ENCODE data around the gene ANKRD13A.

Gene ANKRD13A

DNA sequence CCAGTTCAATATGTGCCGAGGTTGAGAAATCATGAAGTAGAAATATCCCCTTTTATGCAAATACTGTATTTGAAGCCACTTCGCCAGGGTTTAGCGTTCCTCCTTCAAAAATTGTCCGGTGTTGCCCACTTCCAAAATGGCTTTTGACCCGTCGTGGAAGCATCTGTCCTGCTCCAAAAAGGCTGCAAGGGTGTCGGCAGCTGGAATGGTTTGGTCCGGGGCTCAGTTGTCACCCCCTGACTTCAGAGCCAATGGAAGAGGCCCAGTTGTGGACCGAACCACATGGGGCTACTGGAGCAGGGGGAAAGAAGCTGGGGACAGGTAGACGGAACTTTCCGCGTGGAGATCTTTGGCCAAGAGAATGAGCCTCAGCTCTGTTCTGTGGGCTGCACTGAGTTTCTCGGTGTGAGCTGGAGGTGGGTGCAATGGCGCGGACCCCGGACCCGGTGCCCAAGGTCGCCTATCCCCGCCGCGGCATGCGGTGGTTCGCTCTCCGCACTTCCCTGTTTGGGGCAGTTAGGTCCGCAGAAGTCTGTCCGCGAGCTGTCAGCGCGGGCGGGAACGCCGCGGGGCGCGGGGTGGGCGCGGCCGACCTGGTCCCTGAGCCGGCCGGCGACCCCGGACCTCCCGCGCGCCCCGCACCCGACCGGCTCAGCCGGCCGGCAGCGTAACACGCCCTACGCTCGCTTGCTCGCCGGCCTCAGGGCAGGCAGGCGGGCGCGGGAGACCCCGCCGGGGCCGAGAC, at the start of gene ANKRD13A:
TSS of gene ANKRD13A (plus strand) at position 527 of the 745 bp plus-strand sequence. CDS start 259 bp downstream, outside the sequence.
- DNase-seq: peak; percentile 66 to 78 (median 74)

DNA sequence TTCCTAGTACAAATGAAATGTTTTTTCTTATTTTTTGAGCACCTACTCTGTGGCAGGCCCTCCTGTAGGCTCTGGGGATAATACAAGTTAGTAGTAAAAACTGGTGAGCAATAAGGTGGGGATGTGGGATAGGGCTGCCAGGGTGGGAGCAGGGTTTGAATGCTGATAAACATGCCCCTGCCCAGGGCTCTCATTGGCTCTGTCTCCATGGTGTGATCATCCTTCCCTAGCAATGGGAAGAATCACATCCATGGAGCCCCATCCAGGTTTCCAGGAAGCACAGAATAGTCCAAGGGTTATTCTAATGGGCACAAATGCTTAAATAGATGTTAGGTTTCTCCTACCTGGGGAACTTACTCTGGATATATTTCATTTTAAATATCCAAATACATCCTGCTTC, 48.6 kb upstream of the ANKRD13A start:
- no peak for DNase-seq

DNA sequence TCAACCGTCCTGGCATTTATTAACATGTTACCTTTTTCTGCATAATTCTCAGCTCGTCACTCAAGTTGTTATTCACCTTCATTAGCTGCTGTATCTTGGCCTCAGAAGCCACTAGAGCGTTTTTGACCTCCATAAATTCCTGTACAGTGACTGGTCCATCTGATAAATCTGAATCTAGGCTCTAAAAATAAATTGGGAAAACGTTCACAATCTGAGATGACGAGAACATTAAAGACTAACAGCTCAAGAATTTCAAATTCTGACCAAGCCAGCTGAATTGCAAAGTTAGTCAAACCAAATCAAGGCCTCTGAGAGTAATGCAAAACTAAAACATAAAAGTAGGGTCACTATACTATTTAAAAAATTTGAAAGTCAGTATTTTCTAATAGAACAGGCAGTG, 48.1 kb upstream of the ANKRD13A start:
- DNase-seq: no peak

DNA sequence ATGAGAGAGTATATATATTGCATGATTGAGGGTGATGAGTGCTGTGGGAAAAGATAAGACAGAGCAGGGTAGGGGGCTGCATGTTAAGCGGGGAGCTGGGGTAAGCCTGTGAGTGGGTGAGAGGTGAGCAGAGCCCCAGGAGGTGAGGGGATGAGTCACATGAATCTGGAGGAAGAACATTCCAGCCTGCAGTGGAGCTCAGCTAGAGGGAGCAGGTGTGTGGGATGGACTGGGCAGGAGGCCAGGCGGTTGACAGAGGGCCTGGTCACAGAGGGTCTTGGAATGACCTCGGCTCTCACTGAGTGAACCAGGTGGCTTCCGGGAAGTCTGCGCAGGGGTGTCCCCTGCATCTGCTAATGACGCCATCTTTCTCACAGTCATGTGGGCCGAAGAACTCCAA, 47.5 kb upstream of the ANKRD13A start:
- no peak for DNase-seq

DNA sequence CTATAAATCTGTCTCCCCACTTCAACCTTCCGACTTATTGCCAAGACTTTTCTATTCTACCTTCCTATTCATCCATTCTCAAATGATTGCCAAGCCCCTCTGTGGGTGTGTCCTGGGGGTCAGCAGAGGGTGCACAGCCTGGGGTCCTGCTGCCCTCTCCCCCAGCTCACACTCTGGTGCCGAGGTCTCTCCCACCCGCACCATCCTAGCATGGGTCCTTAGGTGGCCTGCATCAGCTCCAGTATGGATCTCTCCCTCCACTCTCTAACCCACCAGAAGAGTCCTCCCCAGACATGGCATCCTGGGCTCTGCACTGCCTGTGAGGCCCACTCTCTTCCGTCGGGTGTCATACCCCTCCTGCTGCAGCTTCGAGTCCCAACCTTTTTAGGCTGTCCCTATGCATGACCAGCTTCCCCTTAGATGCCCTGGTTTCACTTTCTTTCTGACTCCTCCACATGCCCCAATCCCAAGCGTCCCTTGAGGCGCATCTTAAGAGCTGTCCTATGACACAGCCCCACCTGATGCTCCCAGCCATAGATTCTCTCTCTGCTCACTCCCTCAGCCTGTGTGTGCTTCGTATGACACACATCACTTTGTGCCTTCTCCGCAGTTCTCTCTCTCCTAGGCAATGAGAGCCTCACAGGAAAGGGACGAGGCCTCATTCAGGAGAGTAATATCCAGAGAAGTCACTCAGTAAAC, 46.9 kb upstream of the ANKRD13A start:
- no peak for DNase-seq

DNA sequence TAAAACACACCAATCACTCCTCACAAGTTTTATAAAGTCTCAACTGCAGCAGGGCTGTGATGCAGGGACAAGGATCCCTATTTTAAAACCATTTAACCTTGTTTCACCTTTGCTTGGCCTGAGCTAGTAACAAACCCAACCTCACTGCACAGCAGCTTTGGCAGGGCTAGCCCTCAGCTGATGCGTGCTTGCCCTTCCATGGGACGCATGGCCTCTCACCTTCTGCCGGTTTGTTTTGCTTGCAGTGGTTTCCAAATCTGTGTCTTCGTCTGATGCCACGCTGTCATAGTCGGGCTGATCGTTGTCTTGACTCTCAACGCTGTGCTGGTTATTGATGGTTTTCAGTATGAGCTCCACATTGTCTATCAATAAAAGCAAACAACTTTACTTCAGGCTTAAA, 46.4 kb upstream of the ANKRD13A start:
- no peak for DNase-seq

DNA sequence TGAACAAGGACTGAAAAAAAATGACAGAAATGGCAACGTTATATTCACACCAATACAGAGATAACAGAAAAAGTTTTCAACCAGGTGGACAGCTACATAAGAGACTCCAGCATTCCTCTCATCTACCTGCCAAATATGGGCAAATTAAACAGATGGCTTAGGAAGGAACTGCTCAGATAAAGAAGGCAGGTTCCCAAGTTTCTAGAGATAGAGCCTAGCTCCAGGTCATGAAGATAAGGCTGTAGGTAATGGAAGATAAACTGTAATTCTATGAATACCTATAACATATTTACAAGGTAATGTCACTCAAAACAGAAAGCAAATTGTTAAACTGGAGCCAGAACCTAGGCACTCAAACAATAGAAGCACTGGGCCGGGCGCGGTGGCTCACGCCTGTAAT, 45.6 kb upstream of the ANKRD13A start:
- no peak for DNase-seq

DNA sequence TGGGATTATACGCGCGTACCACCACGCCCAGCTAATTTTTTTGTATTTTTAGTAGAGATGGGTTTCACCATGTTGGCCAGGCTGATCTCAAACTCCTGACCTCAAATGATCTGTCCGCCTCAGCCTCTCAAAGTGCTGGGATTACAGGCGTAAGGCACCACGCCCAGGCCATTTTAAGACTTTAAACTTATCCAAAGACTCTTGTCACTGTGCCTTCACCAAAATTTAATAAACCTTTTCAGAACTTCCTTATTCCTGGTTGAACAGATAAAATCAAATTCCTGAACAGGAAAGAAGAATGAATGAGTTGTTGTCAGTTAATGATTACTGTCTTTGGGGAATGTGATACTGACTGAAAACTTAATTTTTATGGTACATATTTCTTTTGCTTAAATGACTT, 40.9 kb upstream of the ANKRD13A start:
- DNase-seq: no peak

DNA sequence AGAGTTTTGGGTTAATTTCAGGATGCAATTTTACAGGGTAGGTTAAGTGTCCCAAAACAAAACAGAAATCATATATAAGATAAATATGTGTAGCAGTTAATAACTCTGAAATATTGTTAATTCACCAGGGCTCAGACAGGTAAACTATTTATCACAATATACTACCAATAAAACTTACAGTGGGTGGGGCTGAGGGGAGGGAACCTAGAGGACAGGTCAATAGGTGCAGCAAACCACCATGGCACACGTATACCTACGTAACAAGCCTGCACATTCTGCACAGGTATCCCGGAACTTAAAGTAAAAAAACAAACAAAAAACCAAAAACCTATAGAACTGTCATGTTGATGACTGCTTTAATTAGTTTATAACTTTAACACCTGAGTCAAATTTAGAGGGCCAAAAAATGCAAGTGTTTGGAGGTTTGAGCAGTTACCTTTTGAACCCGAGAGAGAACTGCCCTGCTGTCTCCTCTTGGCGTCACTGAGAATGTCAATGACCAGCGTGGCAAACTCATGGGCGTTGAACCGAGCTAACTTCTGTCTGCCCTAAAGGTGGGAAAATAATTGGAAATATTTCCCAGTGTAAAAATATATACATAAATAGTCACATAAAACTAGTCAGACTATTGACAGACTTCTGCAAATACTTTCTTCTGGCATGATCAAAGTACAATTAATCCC, 39.7 kb upstream of the ANKRD13A start:
- DNase-seq: no peak

DNA sequence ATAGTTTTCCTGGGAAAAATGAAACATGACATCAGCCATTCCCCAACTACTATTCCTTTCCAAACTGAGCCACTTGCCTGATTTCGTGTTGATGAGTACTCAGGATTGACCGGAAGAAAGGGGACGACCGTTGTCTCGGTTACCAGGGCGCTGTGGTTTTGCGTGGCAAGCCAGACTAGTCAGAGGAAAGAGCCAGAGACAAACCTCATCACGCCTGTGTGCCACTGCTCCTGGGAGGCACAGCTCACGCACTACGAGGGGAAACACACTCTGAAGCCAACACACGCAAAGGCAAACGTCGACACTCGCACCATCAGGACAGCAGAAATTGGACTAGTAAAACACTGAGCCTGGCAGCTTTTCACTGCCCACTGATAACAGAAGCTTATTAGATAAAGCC, 38.0 kb upstream of the ANKRD13A start:
- DNase-seq: no peak

DNA sequence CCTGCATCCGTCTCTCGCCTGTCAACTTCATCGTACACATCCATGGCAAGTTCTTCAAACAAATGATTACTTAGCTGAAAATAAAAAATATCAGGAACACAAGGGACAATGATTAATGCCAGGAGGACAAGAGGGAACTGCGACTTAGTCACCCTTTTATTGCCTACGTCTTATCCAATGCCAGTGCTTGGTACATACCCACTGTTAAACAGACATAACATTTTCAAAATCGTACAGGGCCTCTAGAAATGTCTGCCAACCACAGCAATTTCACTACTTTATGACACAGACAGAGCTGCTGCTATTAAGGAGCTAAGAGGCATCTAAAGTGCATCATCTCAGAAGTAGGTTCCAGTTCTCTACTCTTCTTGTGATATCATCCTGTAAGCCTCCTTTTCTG, 37.6 kb upstream of the ANKRD13A start:
- no peak for DNase-seq

DNA sequence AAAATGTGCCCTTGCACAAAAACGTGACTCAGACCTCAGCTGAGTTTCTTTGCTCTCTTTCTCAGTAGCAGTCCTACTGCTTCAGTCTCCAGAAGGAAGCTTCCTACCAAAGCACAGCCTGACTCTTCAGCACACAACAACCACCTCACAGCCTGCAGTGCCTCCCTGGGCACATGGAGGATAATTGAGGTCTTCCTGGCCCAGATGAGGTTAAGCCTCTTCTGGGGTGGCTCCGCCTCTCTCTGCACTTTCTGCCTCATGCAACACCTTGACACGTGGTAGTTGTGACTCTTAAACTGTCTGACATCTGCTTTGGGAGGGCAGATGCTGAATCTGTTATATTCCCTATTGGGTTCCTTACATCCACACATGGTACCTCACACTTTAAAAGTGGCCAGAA, 36.8 kb upstream of the ANKRD13A start:
- no peak for DNase-seq

DNA sequence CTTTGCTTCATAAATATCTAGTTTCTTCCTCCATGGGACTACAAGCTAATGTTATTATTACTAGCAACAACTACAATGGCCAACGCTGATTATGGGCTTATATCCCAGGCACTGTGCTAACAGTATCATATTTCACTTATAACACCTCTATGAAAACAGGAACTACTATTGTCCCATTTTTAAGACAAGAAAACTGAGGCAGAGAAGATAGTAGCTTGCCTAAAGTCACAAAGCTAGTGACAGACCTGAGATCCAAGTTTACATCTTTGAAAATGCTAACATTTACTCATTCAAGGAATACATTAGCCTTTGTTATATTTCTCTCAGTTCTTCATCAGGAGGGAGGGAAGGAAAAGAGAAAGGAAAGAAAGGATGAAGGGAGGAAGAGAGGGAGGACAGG, 35.9 kb upstream of the ANKRD13A start:
- DNase-seq: no peak

DNA sequence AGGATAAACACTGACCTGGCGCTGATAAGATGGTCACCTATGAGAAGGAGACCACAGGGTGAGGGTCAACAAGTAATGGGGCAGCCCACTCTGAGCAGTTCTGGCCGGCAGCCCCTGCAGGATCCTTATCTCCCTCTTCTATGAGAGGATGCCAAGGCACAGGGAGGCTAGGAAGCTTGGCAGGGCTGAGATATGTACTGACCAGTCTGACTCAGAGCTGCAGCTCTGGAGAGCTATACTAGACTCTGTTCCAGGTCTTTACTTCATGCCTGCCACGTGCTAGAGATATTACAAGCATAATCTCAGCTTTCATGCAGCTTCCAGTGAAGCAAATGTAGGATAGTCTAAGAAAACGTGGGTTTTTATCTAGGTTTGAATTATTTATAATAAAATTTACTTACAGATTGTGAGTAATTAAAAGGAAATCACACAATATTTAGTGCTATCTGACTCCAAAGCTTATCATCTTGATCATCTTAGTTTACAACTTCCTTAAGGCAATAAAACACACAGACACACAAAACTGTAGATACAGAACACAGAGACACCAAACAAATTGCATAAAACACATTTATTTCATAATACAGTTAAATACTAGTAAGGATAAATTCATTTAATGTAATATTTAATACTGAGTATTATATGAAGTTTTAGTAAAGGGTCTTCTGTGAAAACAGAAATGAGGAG, 35.3 kb upstream of the ANKRD13A start:
- DNase-seq: no peak

DNA sequence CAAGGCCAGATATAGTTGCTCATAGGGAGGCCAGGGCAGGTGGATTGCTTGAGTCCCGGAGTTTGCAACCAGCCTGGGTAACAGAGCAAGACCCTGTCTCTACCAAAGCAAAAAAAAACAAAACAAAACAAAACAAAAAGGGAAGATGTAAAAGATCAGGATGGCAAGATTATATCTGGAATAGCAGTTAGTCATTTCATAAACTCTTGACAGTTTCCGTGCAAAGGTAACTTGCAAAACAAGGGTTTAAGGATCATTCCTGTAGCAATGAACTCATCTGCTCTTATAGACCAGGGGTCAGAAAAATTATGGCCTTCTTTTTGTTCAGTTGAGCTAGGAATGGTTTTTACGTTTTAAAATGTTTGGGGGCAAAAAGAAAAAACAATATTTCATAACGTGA, 32.7 kb upstream of the ANKRD13A start:
- no peak for DNase-seq

DNA sequence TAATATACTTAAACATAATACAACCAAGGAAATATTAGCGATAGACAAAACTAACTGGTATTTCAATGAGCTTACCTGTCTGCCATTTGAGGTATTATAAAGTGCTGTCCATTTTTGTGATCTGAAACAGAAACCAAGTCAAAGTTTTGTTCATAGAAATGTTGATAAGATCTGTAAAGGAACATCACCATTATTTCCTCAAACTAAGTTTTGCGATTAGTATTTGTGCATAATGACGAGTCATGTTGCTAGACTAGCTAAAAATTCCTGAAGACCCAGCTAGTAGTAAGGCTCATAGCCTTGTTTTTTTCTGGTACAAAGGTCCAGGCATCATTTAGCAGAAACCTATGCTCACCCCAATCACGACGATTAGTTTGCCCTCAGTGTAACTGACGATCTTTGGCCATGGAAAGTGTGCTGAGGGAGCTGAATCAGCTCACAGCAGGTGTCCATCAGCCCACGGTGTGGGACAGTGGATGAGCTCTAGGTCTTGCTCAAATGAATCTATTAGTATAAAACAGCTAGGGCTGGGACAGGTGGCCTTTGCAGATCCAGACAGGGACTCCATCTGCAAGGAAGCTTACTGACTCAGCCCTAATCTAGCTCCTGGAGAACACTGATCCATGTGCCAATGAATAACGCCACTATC, 31.7 kb upstream of the ANKRD13A start:
- no peak for DNase-seq

DNA sequence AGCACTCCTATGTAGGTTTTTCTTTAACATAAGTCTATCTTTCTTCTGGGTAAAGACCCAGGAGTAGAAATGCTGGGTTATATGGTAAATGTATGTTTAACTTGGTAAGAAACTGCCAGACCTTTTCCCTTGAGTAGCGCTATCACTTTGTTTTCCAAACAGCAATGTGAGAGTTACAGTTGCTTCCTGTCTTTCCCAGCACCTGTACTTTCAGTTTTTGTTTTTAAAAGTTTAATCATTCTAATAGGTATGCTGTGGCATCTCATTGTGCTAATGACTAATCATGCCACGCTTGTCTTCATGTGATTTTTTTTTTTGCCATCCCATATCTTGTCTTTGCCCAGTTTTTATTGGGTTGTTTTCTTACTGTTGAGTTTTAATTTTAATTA, 31.2 kb upstream of the ANKRD13A start:
- no peak for DNase-seq

DNA sequence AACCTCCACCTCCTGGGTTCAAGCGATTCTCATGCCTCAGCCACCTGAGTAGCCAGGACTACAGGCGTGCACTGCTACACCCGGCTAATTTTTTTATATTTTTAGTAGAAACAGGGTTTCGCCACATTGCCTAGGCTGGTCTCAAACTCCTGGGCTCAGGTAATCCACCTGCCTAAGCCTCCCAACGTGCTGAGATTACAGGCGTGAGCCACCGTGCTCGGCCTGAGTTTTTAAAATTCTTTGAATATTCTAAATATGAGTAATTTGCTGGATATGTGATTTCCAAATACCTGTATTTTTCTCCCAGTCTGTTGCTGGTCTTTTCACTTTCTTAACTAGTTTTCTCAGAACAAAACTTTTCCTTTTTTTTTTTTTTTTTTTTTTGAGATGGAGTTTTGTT, 30.4 kb upstream of the ANKRD13A start:
- no peak for DNase-seq

DNA sequence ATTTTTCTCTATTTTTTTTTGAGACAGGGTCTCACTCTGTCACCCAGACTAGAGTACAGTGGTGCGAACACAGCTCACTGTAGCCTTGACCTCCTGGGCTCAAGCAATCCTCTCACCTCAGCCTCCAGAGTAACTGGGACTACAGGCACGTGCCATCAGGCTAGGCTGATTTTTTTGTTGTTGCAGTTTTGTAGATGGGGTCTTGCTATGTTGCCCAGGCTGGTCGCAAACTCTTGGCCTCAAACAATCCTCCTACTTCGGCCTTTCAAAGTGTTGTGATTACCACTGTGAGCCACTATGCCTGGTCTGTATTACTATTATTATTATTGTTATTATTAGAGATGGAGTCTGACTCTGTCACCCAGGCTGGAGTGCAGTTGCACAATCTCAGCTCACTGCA, 26.4 kb upstream of the ANKRD13A start:
- no peak for DNase-seq

DNA sequence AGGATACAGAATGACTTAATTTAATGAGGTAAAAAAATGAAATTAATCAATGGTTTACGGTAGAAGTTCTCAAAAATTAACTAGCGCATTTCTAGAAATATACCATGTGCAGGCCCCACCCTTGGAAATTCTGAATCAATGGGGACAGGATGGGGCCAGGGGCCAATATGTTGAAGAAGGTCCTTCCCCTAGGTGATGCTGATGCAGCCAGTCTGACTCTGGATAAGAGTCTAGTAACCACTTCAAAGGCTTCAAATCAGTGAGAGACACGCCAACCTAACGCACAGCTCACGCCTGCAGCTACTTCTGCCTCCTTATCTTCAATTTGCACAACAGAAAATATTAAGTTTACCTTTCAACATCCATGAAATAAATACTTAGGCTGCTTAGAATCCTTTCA, 17.9 kb upstream of the ANKRD13A start:
- peak in 2 of 4 experiments; percentile 8 to 19 for DNase-seq

DNA sequence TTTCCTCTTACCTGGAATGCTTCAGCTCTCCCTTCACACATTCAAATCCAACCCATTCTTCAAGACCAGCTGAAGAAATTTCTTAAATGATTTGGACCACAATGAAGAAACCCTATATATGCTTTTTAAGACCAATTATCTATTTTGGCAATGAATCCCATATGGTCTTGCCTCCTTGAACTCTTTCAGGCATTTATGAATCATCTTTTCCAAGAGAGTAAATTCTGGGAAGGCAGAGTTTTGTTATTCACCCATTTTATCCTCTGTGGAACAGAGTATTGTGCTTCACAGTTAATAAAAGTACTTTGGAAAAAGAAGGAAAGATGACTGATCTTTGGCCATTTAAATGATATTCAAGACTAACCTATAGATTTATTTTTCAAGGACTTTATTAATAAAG, 17.0 kb upstream of the ANKRD13A start:
- no peak for DNase-seq

DNA sequence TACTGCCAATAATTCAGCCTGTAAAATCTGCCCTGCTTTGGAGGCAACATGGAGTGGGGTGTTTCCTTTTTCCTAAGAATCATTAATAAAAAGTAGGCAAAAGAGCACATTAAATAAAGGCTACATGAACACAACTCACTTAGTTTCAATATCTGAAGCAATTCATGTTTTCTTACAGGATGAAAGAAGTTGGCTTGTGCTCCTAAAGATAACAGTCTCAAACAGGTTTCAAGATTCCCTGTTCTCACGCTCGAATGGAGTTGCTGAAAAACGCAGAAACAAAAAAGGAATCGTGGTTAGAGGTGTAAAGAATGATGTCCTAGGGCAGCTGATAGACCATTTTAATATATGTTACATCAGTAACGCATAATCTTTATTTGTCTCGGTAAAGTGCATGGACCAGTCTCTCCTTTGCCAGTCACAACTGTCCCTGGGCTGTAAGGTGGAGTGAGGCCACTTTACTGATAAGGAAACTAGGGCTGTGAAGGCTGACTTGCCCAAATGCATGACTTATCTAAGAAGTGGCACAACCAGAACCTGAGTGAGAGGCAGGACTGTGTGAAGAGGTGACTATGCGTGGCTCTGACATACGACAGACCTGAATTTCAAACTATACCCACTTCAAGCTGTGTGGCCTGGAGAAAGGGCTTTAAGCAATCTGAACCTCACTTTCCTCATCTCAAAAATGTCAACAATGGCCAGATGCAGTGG, 15.6 kb upstream of the ANKRD13A start:
- no peak for DNase-seq

Measured in activated CD4-positive, CD25-positive, alpha-beta regulatory T cell (primary cell).